GM23248 (cell line): ENCODE results near the gene SLC29A3. TPM values are rescaled to one million over a fixed set of nuclear protein-coding genes. Genes with fewer than 3 reads are reported as not detected.

ENCODE experiments used
- DNase-seq: peaks from one replicate; pipeline ENCODE4 v3.0.0-alpha.2; 2015
- H2AFZ ChIP-seq: fragments of 200-600 bp; sonication (generic); 2 replicates; pipeline ENCODE4 v1.6.1; 2016; ENCODE audit warnings: antibody characterized with exemption
- H3F3A ChIP-seq: fragments of 200-600 bp; sonication (generic); 2 replicates; pipeline ENCODE4 v1.6.1; 2016; ENCODE audit warnings: mild to moderate bottlenecking, antibody characterized with exemption, mixed run types; ENCODE audit not compliant: insufficient read depth
- H3K27ac ChIP-seq: fragments of 200-600 bp; sonication (generic); 2 replicates; pipeline ENCODE4 v1.5.1; 2016; ENCODE audit warnings: mild to moderate bottlenecking
- H3K27me3 ChIP-seq: fragments of 200-600 bp; sonication (generic); replicated peaks from 2 replicates; pipeline ENCODE4 v1.6.1; 2016; ENCODE audit warnings: mild to moderate bottlenecking; ENCODE audit not compliant: insufficient read depth
- H3K36me3 ChIP-seq: fragments of 200-600 bp; sonication (generic); 2 replicates; pipeline ENCODE4 v1.6.1; 2016; ENCODE audit warnings: low read depth, mild to moderate bottlenecking
- H3K4me1 ChIP-seq: fragments of 200-600 bp; sonication (generic); 2 replicates; pipeline ENCODE4 v1.6.1; 2016; ENCODE audit warnings: mild to moderate bottlenecking; ENCODE audit not compliant: insufficient read depth
- H3K4me2 ChIP-seq: fragments of 200-600 bp; sonication (generic); one replicate; pipeline ENCODE4 v1.6.1; 2016; ENCODE audit warnings: mild to moderate bottlenecking; ENCODE audit not compliant: unreplicated experiment
- H3K4me3 ChIP-seq: fragments of 200-600 bp; sonication (generic); 2 replicates; pipeline ENCODE4 v1.5.1; 2016; ENCODE audit warnings: mild to moderate bottlenecking
- H3K79me2 ChIP-seq: fragments of 200-600 bp; sonication (generic); 2 replicates; pipeline ENCODE4 v1.6.1; 2016; ENCODE audit warnings: mild to moderate bottlenecking; ENCODE audit not compliant: insufficient read depth
- H3K9ac ChIP-seq: fragments of 200-600 bp; sonication (generic); 2 replicates; pipeline ENCODE4 v1.6.1; 2016; ENCODE audit warnings: mild to moderate bottlenecking
- H3K9me2 ChIP-seq: fragments of 200-600 bp; sonication (generic); 2 replicates; pipeline ENCODE4 v1.6.1; 2016; ENCODE audit warnings: mixed run types, mild to moderate bottlenecking, moderate library complexity; ENCODE audit not compliant: insufficient read depth
- H3K9me3 ChIP-seq: fragments of 200-600 bp; sonication (generic); one replicate; pipeline ENCODE4 v1.6.1; 2017; ENCODE audit warnings: low read depth
- H4K20me1 ChIP-seq: fragments of 200-600 bp; sonication (generic); 2 replicates; pipeline ENCODE4 v1.6.0; 2016; ENCODE audit not compliant: insufficient read depth
- EZH2 ChIP-seq: fragments of 200-600 bp; sonication (generic); IDR thresholded peaks from 2 replicates; pipeline ENCODE4 v1.6.1; 2018; ENCODE audit warnings: antibody characterized with exemption, mild to moderate bottlenecking; ENCODE audit not compliant: insufficient read depth, poor library complexity, severe bottlenecking
- EZH2phosphoT487 ChIP-seq: fragments of 200-600 bp; sonication (generic); IDR thresholded peaks from 2 replicates; pipeline ENCODE4 v1.6.1; 2018; ENCODE audit warnings: antibody characterized with exemption, moderate library complexity, mild to moderate bottlenecking, low read depth; ENCODE audit not compliant: insufficient read depth
- WGBS, 2 experiments: methylation state at CpG; one replicate each; pipeline ENCODE4 v1.1.6; 2015 to 2017; ENCODE audit warnings: low lambda C conversion rate in 2 of 2, low coverage in 1 of 2; ENCODE audit errors: missing lambda C conversion rate in 2 of 2; 5-methylcytosine and 5-hydroxymethylcytosine counted together
- in situ Hi-C: fragments of 300-500 bp; cut with MboI; formaldehyde crosslinking; loops from 2 replicates; pipeline ENCODE4 v1.15.0; 2020
- polyA plus RNA-seq: library from polyadenylated mRNA; unstranded; fragments of >200 nt; fragmentation: Nextera tagmentation; extraction: Ambion mirVana; gene quantifications from 2 replicates; pipeline ENCODE4 v1.2.1, GENCODE V29; 2016
- total RNA-seq: library from RNA; depleted of rRNA; stranded (reverse); fragments of >200 nt; shearing (Covaris generic); gene quantifications from 2 replicates; pipeline ENCODE4 v1.2.3, GENCODE V29; 2014

SLC29A3 gene
- total and polyA plus RNA-seq, 2 experiments from 2014 or later, result 1.9 to 7.3 TPM

DNA sequence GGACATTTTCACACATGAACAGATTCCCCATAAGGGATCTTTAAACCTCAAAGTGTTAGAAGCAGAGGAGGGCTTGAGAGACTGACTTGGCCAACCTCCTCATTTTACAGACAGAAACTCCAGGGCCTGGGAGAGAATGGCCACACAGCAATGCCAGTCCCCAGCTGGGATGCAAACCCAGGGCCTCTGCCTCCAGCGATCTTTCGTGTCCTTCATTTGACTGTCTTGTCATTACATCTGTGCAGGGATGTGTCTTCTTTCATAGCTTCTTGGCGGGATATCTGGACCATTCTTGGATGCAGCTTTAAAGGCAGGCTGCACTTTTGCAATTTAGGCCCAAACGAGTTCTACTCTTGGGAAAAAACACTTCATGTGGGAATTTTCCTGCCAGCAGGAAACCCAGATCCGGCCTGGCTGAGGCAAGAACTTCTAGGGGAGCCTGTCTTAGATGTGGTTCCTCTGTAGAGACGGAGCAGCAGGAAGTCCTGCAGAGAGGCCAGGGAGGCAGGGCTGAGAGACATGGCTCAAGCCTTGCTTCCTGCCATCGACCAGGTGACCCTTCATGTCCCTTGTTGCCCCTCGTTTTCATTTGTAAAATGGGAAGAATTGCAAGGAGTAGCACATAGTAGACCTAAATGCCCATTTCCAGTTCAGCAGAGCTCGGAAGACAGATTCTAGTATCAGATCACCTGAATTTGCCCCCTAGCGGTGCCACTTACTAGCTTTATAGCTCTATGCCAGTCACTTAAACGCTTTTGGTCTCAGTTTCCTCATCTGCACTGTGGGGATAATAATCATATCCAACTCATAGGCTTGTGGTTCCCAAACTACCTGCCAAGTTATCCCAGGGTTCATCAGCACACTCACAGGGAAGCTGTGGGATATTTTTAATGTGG, 43.9 kb upstream of the SLC29A3 start:
- DNase-seq, result no peak
- Histone ChIP-seq H4K20me1 (no peaks in the 10 kb centered on the region), H3K9me3 (no peaks in the 10 kb centered on the region), H3K27ac (no peak overlapping the region), H2AFZ (no peak overlapping the region), H3K79me2 (no peaks in the 10 kb centered on the region), H3K9ac (no peak overlapping the region), H3K4me2 (no peak overlapping the region), H3F3A (no peaks in the 10 kb centered on the region), H3K9me2 (no peaks in the 10 kb centered on the region), H3K4me1 (peaks cover 16% of the 10 kb centered on the region), H3K4me3 (no peak overlapping the region), H3K36me3 (no peaks in the 10 kb centered on the region), H3K27me3 (no peaks in the 10 kb centered on the region)
- in situ Hi-C loops, result no loop called here
- TF ChIP-seq EZH2phosphoT487 (no peak), EZH2 (no peak)
- WGBS, 2 experiments, result 91 to 93% methylated on average over 11 of the region's 11 CpGs

DNA sequence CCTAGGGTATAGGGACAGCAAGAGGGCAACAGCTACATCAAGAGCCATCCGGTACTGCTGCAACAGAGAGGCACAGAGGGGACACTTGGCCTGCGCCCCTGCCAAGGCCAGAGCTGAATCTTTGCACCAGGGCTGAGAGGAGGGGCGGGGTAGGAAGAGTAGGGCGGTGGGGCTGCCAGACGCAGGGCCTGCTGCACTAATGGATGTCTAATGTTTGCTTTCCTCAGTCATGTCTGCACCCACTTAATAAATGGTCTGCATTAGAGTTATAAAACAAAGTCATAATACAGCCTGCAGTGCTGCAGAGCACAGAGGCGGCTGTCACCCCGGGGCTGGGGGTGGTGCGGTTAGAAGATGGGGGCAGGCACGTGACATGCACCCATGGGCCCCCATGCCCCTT, 42.2 kb upstream of the SLC29A3 start:
- no peak overlapping the region for H3K9ac ChIP-seq
- no peak overlapping the region for H3K27ac ChIP-seq
- no peak for TF ChIP-seq EZH2
- no peak for TF ChIP-seq EZH2phosphoT487
- in situ Hi-C loops, result no loop called here
- no peak overlapping the region for H3K4me3 ChIP-seq
- WGBS, 2 experiments, result 75% methylated on average over 9 of the region's 9 CpGs
- H3K9me3 ChIP-seq, result no peaks in the 10 kb centered on the region
- no peaks in the 10 kb centered on the region for H3K36me3 ChIP-seq
- no peaks in the 10 kb centered on the region for H3K27me3 ChIP-seq
- H2AFZ ChIP-seq, result no peak overlapping the region
- H3K9me2 ChIP-seq, result no peaks in the 10 kb centered on the region
- H4K20me1 ChIP-seq, result no peaks in the 10 kb centered on the region
- DNase-seq, result no peak
- peaks cover 11% of the 10 kb centered on the region for H3K4me1 ChIP-seq
- no peaks in the 10 kb centered on the region for H3F3A ChIP-seq
- no peak overlapping the region for H3K4me2 ChIP-seq
- H3K79me2 ChIP-seq, result no peaks in the 10 kb centered on the region

GRCh38 chr10:71277914-71278665, 41.0 kb upstream of the SLC29A3 start:
- no peaks in the 10 kb centered on the region for H4K20me1 ChIP-seq
- no peaks in the 10 kb centered on the region for H3K9me2 ChIP-seq
- no peak overlapping the region for H3K27ac ChIP-seq
- H3F3A ChIP-seq, result no peaks in the 10 kb centered on the region
- no peaks in the 10 kb centered on the region for H3K36me3 ChIP-seq
- TF ChIP-seq EZH2, result no peak
- TF ChIP-seq EZH2phosphoT487, result no peak
- H3K9ac ChIP-seq, result no peak overlapping the region
- no peak overlapping the region for H2AFZ ChIP-seq
- no peaks in the 10 kb centered on the region for H3K4me1 ChIP-seq
- H3K27me3 ChIP-seq, result no peaks in the 10 kb centered on the region
- 87 to 89% methylated on average over 11 of the region's 11 CpGs for WGBS, 2 experiments
- no peak for DNase-seq
- no peaks in the 10 kb centered on the region for H3K9me3 ChIP-seq
- no peaks in the 10 kb centered on the region for H3K79me2 ChIP-seq
- H3K4me2 ChIP-seq, result no peak overlapping the region
- no peak overlapping the region for H3K4me3 ChIP-seq
- in situ Hi-C loops, result no loop called here

DNA sequence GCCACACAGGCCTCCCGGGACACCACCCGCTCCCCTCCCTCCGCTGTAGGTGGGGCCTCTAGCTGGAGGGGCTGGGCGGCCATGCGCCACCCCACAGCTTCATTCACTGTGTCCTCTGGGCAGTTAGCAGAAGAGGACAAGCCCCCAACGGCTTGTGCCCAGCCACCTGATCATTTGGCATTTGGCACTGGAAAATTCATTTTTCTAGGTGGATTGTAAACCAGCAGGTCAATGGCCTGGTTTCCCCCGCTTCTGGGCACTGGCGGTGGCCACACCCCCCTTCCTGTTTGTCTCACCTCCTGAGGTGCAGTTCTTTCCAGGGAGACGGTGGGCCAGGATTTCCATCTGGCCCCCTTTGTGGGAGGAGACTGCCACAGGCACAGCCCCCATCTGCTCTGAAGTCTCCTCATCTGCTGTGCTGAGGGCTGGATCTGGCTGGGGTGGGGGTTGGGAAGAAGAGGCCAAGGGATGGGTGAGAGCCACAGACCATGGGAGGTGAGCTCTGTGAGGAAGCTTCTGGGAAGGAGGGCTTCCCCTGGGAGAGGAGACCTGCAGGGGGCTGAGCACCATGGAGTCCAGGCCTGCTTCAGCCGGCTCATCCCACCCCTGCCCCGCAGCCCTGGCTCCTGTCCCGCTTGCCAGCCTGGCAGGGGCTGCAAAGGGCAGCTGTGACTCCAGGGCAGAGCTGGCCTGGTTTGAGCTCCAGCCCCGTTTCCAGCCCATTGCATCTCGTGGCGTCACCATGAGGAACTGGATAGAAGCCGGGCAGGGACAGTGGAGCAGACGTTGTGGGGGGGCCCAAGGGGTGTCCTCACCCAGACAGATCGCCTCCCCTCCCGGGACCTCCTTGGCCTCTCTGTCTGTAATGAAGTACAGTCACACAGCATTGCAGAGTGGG, 40.1 kb upstream of the SLC29A3 start:
- Histone ChIP-seq H3F3A (no peaks in the 10 kb centered on the region), H3K27me3 (no peaks in the 10 kb centered on the region), H3K4me3 (no peak overlapping the region), H3K9me2 (no peaks in the 10 kb centered on the region), H3K36me3 (no peaks in the 10 kb centered on the region), H3K79me2 (no peaks in the 10 kb centered on the region), H3K9ac (no peak overlapping the region), H3K9me3 (no peaks in the 10 kb centered on the region), H2AFZ (no peak overlapping the region), H4K20me1 (no peaks in the 10 kb centered on the region), H3K27ac (no peak overlapping the region), H3K4me2 (no peak overlapping the region), H3K4me1 (no peaks in the 10 kb centered on the region)
- 68 to 81% methylated on average over 19 of the region's 19 CpGs for WGBS, 2 experiments
- TF ChIP-seq EZH2, result no peak
- no peak for TF ChIP-seq EZH2phosphoT487
- in situ Hi-C loops, result no loop called here
- no peak for DNase-seq
